ENCODE data around the gene DNAJB12.

Gene DNAJB12

DNA sequence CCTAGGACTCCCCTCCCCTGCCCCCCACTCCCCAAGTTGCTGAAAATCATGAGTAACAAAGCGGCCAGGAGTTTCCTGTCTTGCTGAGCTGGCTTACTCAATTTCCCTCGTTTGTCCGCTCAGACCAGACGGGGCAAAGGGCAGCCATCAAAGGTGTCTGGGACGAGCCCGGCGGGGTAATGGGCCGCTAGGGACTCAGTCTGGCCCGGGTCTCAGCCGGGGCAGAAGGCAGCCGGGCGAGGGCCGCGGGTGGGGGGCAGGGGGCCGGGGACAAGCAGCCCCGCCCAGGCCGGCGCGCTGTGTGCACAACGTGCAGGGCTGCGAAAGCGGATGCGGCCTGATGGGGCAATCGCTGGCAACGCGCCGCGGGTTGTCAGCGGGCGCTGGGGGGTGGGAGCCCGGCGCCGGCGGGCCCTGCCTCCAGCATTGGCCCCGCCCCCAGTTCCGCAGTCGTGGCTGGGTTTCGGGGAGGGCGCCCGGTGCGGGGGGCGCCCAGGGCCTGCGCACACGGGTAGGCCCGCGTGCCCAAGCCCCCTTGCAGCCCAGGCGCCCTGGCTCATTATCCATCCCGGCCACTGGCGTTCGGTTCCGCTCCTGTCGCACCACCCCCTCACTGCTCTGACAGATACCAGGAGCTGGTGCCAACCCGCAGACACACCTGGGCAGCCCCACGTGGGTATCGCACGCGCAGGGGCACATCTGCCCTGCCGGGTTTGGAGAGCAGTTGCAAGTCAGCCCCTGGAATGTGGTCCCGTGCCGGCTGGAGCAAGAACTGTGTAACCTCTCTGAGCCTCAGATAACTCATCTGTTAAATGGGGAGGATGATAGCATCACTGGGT is 35.1 kb downstream of the DNAJB12 start (continued):
- TF ChIP-seq, protein P1, sequence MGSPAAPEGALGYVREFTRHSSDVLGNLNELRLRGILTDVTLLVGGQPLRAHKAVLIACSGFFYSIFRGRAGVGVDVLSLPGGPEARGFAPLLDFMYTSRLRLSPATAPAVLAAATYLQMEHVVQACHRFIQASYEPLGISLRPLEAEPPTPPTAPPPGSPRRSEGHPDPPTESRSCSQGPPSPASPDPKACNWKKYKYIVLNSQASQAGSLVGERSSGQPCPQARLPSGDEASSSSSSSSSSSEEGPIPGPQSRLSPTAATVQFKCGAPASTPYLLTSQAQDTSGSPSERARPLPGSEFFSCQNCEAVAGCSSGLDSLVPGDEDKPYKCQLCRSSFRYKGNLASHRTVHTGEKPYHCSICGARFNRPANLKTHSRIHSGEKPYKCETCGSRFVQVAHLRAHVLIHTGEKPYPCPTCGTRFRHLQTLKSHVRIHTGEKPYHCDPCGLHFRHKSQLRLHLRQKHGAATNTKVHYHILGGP (tag by site-specific recombination; IDR thresholded peaks at IDR 0.05), result no peak
- TF ChIP-seq ZNF223 (tag by site-specific recombination; IDR thresholded peaks at IDR 0.05), result no peak
- no peak for TF ChIP-seq ZNF48 (tag by site-specific recombination; IDR thresholded peaks at IDR 0.05)
- TF ChIP-seq ZNF426 (tag by site-specific recombination; IDR thresholded peaks at IDR 0.05), result no peak
- no peak for TF ChIP-seq PRDM1 (tag by site-specific recombination; IDR thresholded peaks at IDR 0.05)
- TF ChIP-seq ZNF132 (tag by site-specific recombination; IDR thresholded peaks at IDR 0.05; ENCODE audit: borderline replicate concordance), result no peak
- no peak for TF ChIP-seq SETDB1 (IDR thresholded peaks at IDR 0.05; ENCODE audit: insufficient read length, low read length)
- no peak for TF ChIP-seq ZNF510 (tag by site-specific recombination; IDR thresholded peaks at IDR 0.05; ENCODE audit: insufficient replicate concordance)
- TF ChIP-seq ZNF324 (tag by site-specific recombination; IDR thresholded peaks at IDR 0.05), result peak; percentile 88; the same call in 1 of the 2 replicates
- no peak for TF ChIP-seq ZNF585B (tag by site-specific recombination; IDR thresholded peaks at IDR 0.05)
- no peak; the same call in 1 of the 2 replicates for TF ChIP-seq WT1 (tag by site-specific recombination; IDR thresholded peaks at IDR 0.05)
- no peak; the same call in 1 of the 2 replicates for TF ChIP-seq KLF8 (tag by site-specific recombination; IDR thresholded peaks at IDR 0.05)
- TF ChIP-seq ZNF624 (tag by site-specific recombination; IDR thresholded peaks at IDR 0.05), result no peak
- no peak for TF ChIP-seq ZNF354C (tag by site-specific recombination; IDR thresholded peaks at IDR 0.05; ENCODE audit: borderline replicate concordance, low read depth)
- TF ChIP-seq, protein P2, sequence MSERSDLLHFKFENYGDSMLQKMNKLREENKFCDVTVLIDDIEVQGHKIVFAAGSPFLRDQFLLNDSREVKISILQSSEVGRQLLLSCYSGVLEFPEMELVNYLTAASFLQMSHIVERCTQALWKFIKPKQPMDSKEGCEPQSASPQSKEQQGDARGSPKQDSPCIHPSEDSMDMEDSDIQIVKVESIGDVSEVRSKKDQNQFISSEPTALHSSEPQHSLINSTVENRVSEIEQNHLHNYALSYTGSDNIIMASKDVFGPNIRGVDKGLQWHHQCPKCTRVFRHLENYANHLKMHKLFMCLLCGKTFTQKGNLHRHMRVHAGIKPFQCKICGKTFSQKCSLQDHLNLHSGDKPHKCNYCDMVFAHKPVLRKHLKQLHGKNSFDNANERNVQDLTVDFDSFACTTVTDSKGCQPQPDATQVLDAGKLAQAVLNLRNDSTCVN (tag by site-specific recombination; optimal IDR thresholded peaks at IDR 0.05), result peak; percentile 68
- TF ChIP-seq, protein P3, sequence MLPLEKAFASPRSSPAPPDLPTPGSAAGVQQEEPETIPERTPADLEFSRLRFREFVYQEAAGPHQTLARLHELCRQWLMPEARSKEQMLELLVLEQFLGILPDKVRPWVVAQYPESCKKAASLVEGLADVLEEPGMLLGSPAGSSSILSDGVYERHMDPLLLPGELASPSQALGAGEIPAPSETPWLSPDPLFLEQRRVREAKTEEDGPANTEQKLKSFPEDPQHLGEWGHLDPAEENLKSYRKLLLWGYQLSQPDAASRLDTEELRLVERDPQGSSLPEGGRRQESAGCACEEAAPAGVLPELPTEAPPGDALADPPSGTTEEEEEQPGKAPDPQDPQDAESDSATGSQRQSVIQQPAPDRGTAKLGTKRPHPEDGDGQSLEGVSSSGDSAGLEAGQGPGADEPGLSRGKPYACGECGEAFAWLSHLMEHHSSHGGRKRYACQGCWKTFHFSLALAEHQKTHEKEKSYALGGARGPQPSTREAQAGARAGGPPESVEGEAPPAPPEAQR (tag by site-specific recombination; IDR thresholded peaks at IDR 0.05), result no peak
- no peak for TF ChIP-seq ZNF311 (tag by site-specific recombination; IDR thresholded peaks at IDR 0.05; ENCODE audit: borderline replicate concordance)
- TF ChIP-seq ZNF548 (tag by site-specific recombination; IDR thresholded peaks at IDR 0.05), result 0 out of 2 replicates have a peak, but pooled peaks have one; percentile 31
- no peak; the same call in 1 of the 2 replicates for TF ChIP-seq KLF16 (tag by site-specific recombination; IDR thresholded peaks at IDR 0.05)
- TF ChIP-seq ZNF37A (tag by site-specific recombination; IDR thresholded peaks at IDR 0.05), result no peak

DNA sequence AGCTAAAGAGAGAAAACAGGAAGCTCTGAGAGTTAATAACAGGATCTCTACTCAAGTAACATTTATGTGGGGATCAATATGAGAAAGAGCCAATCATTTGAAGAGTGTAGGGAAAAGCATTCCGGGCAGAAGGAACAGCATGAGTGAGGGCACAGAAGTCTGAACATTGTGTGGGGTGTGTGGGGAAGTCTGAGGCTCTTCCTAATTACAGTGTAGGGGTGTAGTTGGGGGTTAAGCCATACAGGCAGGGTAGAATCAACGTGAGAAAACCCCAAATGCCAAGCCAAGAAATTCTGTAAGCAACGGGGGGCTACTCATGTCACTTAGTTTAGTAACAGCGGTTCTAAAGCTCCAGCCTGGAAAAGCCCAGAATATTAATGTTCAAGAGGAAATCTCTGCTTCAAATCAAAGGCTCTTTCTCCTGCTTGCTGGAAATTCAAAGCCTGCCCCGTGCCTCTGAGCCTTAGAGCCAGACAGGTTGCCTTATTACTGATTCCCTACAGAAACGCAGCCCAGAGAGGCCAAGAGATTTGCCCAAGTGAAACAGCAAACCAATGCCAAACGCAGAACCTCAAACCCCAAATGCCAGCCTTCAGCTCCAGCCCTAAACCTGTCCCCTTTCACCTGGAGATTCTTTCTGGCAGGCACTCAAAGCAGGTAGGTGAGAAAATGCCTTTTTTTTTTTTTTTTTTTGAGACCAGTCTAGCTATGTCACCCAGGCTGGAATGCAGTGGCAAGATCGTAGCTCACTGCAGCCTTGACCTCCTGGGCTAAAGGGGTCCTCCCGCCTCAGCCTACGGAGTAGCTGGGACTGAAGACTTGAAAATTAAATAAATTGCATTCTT is 36.1 kb downstream of the DNAJB12 start:
- Histone ChIP-seq H3K36me3 (ENCODE audit: control insufficient read depth in 2 of 2, insufficient read depth in 1 of 2, low read length in 2 of 2) (no peaks in the 10 kb centered on the region), H3K4me1 (ENCODE audit: control insufficient read depth, insufficient read depth, low read length) (peaks cover 23% of the 10 kb centered on the region), H3K27ac (ENCODE audit: extremely low read depth, low read depth, low read length) (peak overlapping the region; percentile 77; the same call in 1 of the 2 replicates), H3K4me3 (ENCODE audit: low read depth, low read length) (no peak overlapping the region), H3K9me3 (ENCODE audit: control insufficient read depth, insufficient read depth, low read depth, low read length) (no peaks in the 10 kb centered on the region)
- CTCF ChIA-PET, result interaction anchor here (0.6 to 1.0 kb wide), 3 partner anchors 9 to 45 kb away, joined by 4 to 7 read pairs (median 4); partner anchors contain the start of gene DDIT4
- POLR2A ChIA-PET, result interaction anchor here (0.9 to 5.5 kb wide), 2 partner anchors 21 to 44 kb away, joined by 3 to 110 read pairs; partner anchors contain the start of gene DDIT4
- TF ChIP-seq, protein P4, sequence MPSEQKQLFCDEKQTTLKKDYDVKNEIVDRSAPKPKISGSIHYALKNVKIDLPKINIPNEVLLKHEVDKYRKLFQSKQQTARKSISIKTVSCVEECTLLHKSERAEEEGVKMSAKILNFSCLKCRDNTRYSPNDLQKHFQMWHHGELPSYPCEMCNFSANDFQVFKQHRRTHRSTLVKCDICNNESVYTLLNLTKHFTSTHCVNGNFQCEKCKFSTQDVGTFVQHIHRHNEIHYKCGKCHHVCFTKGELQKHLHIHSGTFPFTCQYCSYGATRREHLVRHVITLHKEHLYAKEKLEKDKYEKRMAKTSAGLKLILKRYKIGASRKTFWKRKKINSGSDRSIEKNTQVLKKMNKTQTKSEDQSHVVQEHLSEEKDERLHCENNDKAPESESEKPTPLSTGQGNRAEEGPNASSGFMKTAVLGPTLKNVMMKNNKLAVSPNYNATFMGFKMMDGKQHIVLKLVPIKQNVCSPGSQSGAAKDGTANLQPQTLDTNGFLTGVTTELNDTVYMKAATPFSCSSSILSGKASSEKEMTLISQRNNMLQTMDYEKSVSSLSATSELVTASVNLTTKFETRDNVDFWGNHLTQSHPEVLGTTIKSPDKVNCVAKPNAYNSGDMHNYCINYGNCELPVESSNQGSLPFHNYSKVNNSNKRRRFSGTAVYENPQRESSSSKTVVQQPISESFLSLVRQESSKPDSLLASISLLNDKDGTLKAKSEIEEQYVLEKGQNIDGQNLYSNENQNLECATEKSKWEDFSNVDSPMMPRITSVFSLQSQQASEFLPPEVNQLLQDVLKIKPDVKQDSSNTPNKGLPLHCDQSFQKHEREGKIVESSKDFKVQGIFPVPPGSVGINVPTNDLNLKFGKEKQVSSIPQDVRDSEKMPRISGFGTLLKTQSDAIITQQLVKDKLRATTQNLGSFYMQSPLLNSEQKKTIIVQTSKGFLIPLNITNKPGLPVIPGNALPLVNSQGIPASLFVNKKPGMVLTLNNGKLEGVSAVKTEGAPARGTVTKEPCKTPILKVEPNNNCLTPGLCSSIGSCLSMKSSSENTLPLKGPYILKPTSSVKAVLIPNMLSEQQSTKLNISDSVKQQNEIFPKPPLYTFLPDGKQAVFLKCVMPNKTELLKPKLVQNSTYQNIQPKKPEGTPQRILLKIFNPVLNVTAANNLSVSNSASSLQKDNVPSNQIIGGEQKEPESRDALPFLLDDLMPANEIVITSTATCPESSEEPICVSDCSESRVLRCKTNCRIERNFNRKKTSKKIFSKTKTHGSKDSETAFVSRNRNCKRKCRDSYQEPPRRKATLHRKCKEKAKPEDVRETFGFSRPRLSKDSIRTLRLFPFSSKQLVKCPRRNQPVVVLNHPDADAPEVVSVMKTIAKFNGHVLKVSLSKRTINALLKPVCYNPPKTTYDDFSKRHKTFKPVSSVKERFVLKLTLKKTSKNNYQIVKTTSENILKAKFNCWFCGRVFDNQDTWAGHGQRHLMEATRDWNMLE (tag by site-specific recombination; conservative IDR thresholded peaks at IDR 0.05; ENCODE audit: low read depth), result no peak
- no peak for TF ChIP-seq ZSCAN23 (tag by site-specific recombination; IDR thresholded peaks at IDR 0.05)
- TF ChIP-seq, protein P5, sequence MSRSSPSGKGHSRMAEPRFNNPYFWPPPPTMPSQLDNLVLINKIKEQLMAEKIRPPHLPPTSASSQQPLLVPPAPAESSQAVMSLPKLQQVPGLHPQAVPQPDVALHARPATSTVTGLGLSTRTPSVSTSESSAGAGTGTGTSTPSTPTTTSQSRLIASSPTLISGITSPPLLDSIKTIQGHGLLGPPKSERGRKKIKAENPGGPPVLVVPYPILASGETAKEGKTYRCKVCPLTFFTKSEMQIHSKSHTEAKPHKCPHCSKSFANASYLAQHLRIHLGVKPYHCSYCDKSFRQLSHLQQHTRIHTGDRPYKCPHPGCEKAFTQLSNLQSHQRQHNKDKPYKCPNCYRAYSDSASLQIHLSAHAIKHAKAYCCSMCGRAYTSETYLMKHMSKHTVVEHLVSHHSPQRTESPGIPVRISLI (tag by site-specific recombination; IDR thresholded peaks at IDR 0.05), result 0 out of 2 replicates have a peak, but pooled peaks have one; percentile 20
